RWPE2 (cell line): ENCODE measurements around the gene FZR1.

Experiments used
- ATAC-seq: fragments of 200-7000 bp; cut with Tn5 transposase; 3 replicates; pipeline ENCODE4 v1.9.1; 2021; ENCODE audit warnings: low read depth
- DNase-seq: peaks from one replicate; pipeline ENCODE4 v3.0.0-alpha.2; 2020; ENCODE audit warnings: low spot score
- H3K27ac ChIP-seq: fragments of 450-650 bp; 2 replicates; pipeline ENCODE4 v1.5.1; 2017; ENCODE audit warnings: mild to moderate bottlenecking; ENCODE audit not compliant: poor library complexity, severe bottlenecking
- H3K27me3 ChIP-seq: fragments of 250-450 bp; sonication (Bioruptor Pico); 2 replicates; pipeline ENCODE4 v1.5.1; 2021; ENCODE audit warnings: mild to moderate bottlenecking, moderate library complexity; ENCODE audit not compliant: insufficient read depth, poor library complexity, severe bottlenecking
- H3K36me3 ChIP-seq: fragments of 250-450 bp; sonication (Bioruptor Pico); 2 replicates; pipeline ENCODE4 v1.5.1; 2020; ENCODE audit warnings: low read depth, mild to moderate bottlenecking, moderate library complexity
- H3K4me1 ChIP-seq: fragments of 250-450 bp; sonication (Bioruptor Pico); 2 replicates; pipeline ENCODE4 v1.5.1; 2021; ENCODE audit warnings: mild to moderate bottlenecking, moderate library complexity; ENCODE audit not compliant: insufficient read depth, poor library complexity, severe bottlenecking
- H3K4me3 ChIP-seq: fragments of 250-450 bp; sonication (Bioruptor Pico); 2 replicates; pipeline ENCODE4 v1.5.1; 2021; ENCODE audit warnings: mild to moderate bottlenecking, moderate library complexity; ENCODE audit not compliant: severe bottlenecking
- H3K9me3 ChIP-seq: fragments of 250-450 bp; sonication (Bioruptor Pico); 2 replicates; pipeline ENCODE4 v1.5.1; 2021; ENCODE audit warnings: mild to moderate bottlenecking, moderate library complexity; ENCODE audit not compliant: severe bottlenecking
- TF ChIP-seq, protein P1 (sequence below): fragments of 450-650 bp; IDR thresholded peaks from one replicate; pipeline ENCODE4 v1.5.1; 2017; ENCODE audit warnings: mild to moderate bottlenecking, moderate library complexity; ENCODE audit not compliant: poor library complexity, severe bottlenecking

Gene FZR1

GRCh38 chr19:3549816-3550215 is 43.7 kb downstream of the FZR1 start:
- no peak overlapping the region for H3K27ac ChIP-seq
- no peaks in the 10 kb centered on the region for H3K4me1 ChIP-seq
- ATAC-seq (no peak), DNase-seq (no peak)
- no peaks in the 10 kb centered on the region for H3K9me3 ChIP-seq
- H3K36me3 ChIP-seq = peaks cover 16% of the 10 kb centered on the region; the same call in 1 of the 2 replicates
- TF ChIP-seq, protein P1, sequence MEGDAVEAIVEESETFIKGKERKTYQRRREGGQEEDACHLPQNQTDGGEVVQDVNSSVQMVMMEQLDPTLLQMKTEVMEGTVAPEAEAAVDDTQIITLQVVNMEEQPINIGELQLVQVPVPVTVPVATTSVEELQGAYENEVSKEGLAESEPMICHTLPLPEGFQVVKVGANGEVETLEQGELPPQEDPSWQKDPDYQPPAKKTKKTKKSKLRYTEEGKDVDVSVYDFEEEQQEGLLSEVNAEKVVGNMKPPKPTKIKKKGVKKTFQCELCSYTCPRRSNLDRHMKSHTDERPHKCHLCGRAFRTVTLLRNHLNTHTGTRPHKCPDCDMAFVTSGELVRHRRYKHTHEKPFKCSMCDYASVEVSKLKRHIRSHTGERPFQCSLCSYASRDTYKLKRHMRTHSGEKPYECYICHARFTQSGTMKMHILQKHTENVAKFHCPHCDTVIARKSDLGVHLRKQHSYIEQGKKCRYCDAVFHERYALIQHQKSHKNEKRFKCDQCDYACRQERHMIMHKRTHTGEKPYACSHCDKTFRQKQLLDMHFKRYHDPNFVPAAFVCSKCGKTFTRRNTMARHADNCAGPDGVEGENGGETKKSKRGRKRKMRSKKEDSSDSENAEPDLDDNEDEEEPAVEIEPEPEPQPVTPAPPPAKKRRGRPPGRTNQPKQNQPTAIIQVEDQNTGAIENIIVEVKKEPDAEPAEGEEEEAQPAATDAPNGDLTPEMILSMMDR = no peak
- H3K4me3 ChIP-seq = no peak overlapping the region
- no peaks in the 10 kb centered on the region for H3K27me3 ChIP-seq

- Histone ChIP-seq H3K36me3 (peaks cover 16% of the 10 kb centered on the region; the same call in 1 of the 2 replicates), H3K27ac (no peak overlapping the region), H3K9me3 (no peaks in the 10 kb centered on the region), H3K4me1 (no peaks in the 10 kb centered on the region), H3K4me3 (no peak overlapping the region), H3K27me3 (no peaks in the 10 kb centered on the region)
- TF ChIP-seq, protein P1 = no peak
- ATAC-seq = no peak
- no peak for DNase-seq
Measured at GRCh38 chr19:3550947-3551791, 45.1 kb downstream of the FZR1 start.

DNA sequence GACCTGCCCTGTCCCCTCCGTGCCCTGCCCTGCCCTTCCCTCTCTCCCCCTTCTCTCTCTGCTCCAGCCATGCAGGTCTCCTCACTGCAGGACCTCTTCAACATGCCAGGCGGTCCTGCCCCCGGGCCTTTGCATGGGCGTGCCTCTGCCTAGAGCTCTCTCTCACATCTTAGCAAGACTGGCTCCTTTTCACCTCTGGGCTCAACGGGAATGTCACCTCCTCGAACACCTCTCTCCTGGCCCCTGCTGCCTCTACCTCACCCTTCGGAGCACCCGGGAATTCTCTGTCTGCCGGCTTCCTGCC is 45.6 kb downstream of the FZR1 start:
- H3K27me3 ChIP-seq = no peaks in the 10 kb centered on the region
- H3K36me3 ChIP-seq = peaks cover 16% of the 10 kb centered on the region; the same call in 1 of the 2 replicates
- TF ChIP-seq, protein P1 = no peak
- DNase-seq (no peak), ATAC-seq (no peak)
- no peaks in the 10 kb centered on the region for H3K9me3 ChIP-seq
- H3K27ac ChIP-seq = no peak overlapping the region
- H3K4me3 ChIP-seq = no peak overlapping the region
- H3K4me1 ChIP-seq = no peaks in the 10 kb centered on the region

GRCh38 chr19:3554254-3555083 is 48.4 kb downstream of the FZR1 start:
- Histone ChIP-seq H3K9me3 (no peaks in the 10 kb centered on the region), H3K27me3 (no peaks in the 10 kb centered on the region), H3K4me3 (no peak overlapping the region), H3K4me1 (peaks cover 4% of the 10 kb centered on the region), H3K27ac (no peak overlapping the region), H3K36me3 (peaks cover 4% of the 10 kb centered on the region; the same call in 1 of the 2 replicates)
- DNase-seq = no peak
- ATAC-seq = no peak
- TF ChIP-seq, protein P1 = no peak
